ENCODE data around the gene ORC2.
"Not testable (repeated sequence)": the region's sequence is repeated elsewhere in the genome, so short reads cannot be mapped to it uniquely, and the experiment has no call there.

ORC2 gene

GRCh38 chr2:200963124-200963917, at the start of gene ORC2:
Gene ORC2 (minus strand): TSS chr2:200963660. CDS start chr2:200958123, 5,537 bp downstream.
- DNase-seq (ENCODE audit: low read depth in 2 of 2) = peak; percentile 82 to 83

GRCh38 chr2:201008296-201008829, 44.9 kb upstream of the ORC2 start:
- DNase-seq (ENCODE audit: low read depth in 2 of 2) = no peak

GRCh38 chr2:201007584-201007998, 44.1 kb upstream of the ORC2 start:
- DNase-seq (ENCODE audit: low read depth in 2 of 2) = no peak

- DNase-seq (ENCODE audit: low read depth in 2 of 2) = no peak
Measured at GRCh38 chr2:201006704-201007103, 43.2 kb upstream of the ORC2 start.

GRCh38 chr2:201004370-201004769, 40.9 kb upstream of the ORC2 start:
- no peak for DNase-seq (ENCODE audit: low read depth in 2 of 2)

- DNase-seq (ENCODE audit: low read depth in 2 of 2) = peak in 1 of 2 experiments; percentile 5
Measured at GRCh38 chr2:200993097-200993496, 29.6 kb upstream of the ORC2 start.

- no peak for DNase-seq (ENCODE audit: low read depth in 2 of 2)
Measured at GRCh38 chr2:200987137-200987536, 23.7 kb upstream of the ORC2 start.

GRCh38 chr2:200985799-200986198, 22.3 kb upstream of the ORC2 start:
- peak; percentile 44 to 48 for DNase-seq (ENCODE audit: low read depth in 2 of 2)

- no peak for DNase-seq (ENCODE audit: low read depth in 2 of 2)
Measured at GRCh38 chr2:200976710-200977109, 13.2 kb upstream of the ORC2 start.

GRCh38 chr2:200975672-200976071, 12.2 kb upstream of the ORC2 start:
- DNase-seq (ENCODE audit: low read depth in 2 of 2) = no peak

- DNase-seq (ENCODE audit: low read depth in 2 of 2) = not testable (repeated sequence)
Measured at GRCh38 chr2:200970057-200970456, 6.6 kb upstream of the ORC2 start.

GRCh38 chr2:200968735-200969134, 5.3 kb upstream of the ORC2 start:
- DNase-seq (ENCODE audit: low read depth in 2 of 2) = no peak

- DNase-seq (ENCODE audit: low read depth in 2 of 2) = no peak
Measured at GRCh38 chr2:200968162-200968561, 4.7 kb upstream of the ORC2 start.

- DNase-seq (ENCODE audit: low read depth in 2 of 2) = peak; percentile 38 to 47
Measured at GRCh38 chr2:200966770-200967169, 3.3 kb upstream of the ORC2 start.

GRCh38 chr2:200964498-200964897, 1.0 kb upstream of the ORC2 start:
- DNase-seq (ENCODE audit: low read depth in 2 of 2) = no peak

- DNase-seq (ENCODE audit: low read depth in 2 of 2) = not testable (repeated sequence)
Measured at GRCh38 chr2:200963918-200964252, 425 bp upstream of the ORC2 start.

- DNase-seq (ENCODE audit: low read depth in 2 of 2) = no peak
Measured at GRCh38 chr2:200962811-200963123, 693 bp downstream of the ORC2 start.

- no peak for DNase-seq (ENCODE audit: low read depth in 2 of 2)
Measured at GRCh38 chr2:200961674-200962073, 1.8 kb downstream of the ORC2 start.

GRCh38 chr2:200950378-200950777, 13.1 kb downstream of the ORC2 start:
- DNase-seq (ENCODE audit: low read depth in 2 of 2) = no peak

- no peak for DNase-seq (ENCODE audit: low read depth in 2 of 2)
Measured at GRCh38 chr2:200945395-200945729, 18.1 kb downstream of the ORC2 start.

GRCh38 chr2:200944467-200945394, 18.7 kb downstream of the ORC2 start:
- peak; percentile 59 to 68 for DNase-seq (ENCODE audit: low read depth in 2 of 2)

- DNase-seq (ENCODE audit: low read depth in 2 of 2) = no peak
Measured at GRCh38 chr2:200943527-200944105, 19.8 kb downstream of the ORC2 start.

Data from fibroblast of skin of left biceps (primary cell).